Mammary epithelial cell (primary cell): ENCODE measurements around the gene FRS2.
A peak's percentile ranks its signal among the peaks of the same experiment; 100 is the strongest.

Source experiments
- EZH2 ChIP-seq: IDR thresholded peaks from 2 replicates; pipeline ENCODE4 v1.6.1; 2012; ENCODE audit warnings: low read length, inconsistent platforms, borderline replicate concordance
- TF ChIP-seq, protein P1 (sequence below), 2 donors: IDR thresholded peaks in 1 of 2; conservative IDR thresholded peaks in 1 of 2; 2 replicates each; pipeline ENCODE4 v1.5.1; 2011 to 2012; ENCODE audit warnings: inconsistent platforms in 2 of 2, low read length in 2 of 2, mild to moderate bottlenecking in 2 of 2, control low read depth in 1 of 2, low read depth in 1 of 2; ENCODE audit not compliant: insufficient read depth in 1 of 2; ENCODE audit errors: extremely low read depth in 1 of 2

DNA sequence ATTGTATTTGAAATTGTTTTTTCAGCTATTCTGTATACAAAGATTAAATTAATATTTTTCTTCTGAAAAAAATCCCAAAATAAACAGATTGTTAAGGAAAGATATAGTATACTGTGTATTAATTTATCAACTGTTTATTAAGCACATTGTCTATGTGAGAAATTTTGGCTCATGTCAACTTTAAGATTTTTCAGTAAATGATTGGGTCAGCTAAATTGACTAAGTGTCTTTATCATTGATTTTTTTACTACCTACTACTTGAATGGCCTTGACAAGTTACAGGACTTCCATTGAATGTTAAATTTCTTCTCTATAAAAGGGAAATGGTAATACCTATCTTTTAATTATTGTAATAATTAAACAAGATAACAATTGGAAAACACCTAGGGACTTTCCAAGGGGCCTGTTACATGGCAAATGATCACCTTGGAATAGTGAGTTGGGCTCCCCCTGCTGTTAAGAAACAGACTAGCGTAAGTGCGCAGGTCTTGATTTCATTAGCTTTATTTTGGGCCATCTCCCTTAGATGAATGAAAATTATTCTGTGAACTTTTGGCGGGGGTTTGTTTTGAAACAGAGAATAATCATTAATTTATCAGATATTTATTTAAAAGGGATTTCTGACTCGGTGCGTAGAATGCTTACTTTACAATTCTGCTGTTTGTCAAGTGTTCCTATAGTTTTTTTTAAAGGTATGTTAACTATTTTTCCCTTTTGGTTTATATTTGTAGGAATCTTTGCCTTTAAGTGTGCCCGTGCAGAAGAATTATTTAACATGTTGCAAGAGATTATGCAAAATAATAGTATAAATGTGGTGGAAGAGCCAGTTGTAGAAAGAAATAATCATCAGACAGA is 100.6 kb downstream of the FRS2 start:
- no peak for TF ChIP-seq EZH2
- TF ChIP-seq, protein P1, sequence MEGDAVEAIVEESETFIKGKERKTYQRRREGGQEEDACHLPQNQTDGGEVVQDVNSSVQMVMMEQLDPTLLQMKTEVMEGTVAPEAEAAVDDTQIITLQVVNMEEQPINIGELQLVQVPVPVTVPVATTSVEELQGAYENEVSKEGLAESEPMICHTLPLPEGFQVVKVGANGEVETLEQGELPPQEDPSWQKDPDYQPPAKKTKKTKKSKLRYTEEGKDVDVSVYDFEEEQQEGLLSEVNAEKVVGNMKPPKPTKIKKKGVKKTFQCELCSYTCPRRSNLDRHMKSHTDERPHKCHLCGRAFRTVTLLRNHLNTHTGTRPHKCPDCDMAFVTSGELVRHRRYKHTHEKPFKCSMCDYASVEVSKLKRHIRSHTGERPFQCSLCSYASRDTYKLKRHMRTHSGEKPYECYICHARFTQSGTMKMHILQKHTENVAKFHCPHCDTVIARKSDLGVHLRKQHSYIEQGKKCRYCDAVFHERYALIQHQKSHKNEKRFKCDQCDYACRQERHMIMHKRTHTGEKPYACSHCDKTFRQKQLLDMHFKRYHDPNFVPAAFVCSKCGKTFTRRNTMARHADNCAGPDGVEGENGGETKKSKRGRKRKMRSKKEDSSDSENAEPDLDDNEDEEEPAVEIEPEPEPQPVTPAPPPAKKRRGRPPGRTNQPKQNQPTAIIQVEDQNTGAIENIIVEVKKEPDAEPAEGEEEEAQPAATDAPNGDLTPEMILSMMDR (conservative IDR thresholded peaks at IDR 0.05 in 1 of 2, IDR thresholded peaks at IDR 0.05 in 1 of 2; ENCODE audit: extremely low read depth in 1 of 2, insufficient read depth in 1 of 2, low read depth in 1 of 2, low read length in 2 of 2): peak; percentile 69 to 80
